H1 (cell line): Measurements from ENCODE around the gene RAD51B. TPM values are rescaled to one million over a fixed set of nuclear protein-coding genes. Genes with fewer than 3 reads are reported as not detected.

ENCODE experiments used
- CTCF ChIA-PET: fragments of 300-600 bp; sonication (Branson Sonifier 250); formaldehyde crosslinking; loops from one replicate; lab custom pipeline; 2021; ENCODE audit not compliant: partially characterized antibody; lab: Charles Lee
- POLR2A ChIA-PET: fragments of 300-600 bp; sonication (Branson Sonifier 250); formaldehyde crosslinking; loops from one replicate; lab custom pipeline; 2021; ENCODE audit warnings: inconsistent platforms; ENCODE audit not compliant: partially characterized antibody; lab: Charles Lee
- DNase-seq, 2 experiments: peaks; one replicate each; pipeline versions ENCODE4 v3.0.0 to v3.0.0-alpha.2; 2010 to 2022; ENCODE audit warnings: low spot score in 2 of 2, low read depth in 1 of 2, mixed read lengths in 1 of 2
- FAIRE-seq: peaks from 2 replicates; lab custom pipeline; 2011; peaks lifted over from hg19 to GRCh38; lab: Jason Lieb, UNC
- H2AFZ ChIP-seq: 2 replicates; pipeline ENCODE4 v1.8.1; 2012; ENCODE audit warnings: low read length, inconsistent platforms
- H2AK5ac ChIP-seq: 2 replicates; pipeline ENCODE4 v1.6.1; 2013; ENCODE audit warnings: low read depth, low read length
- H2BK120ac ChIP-seq: replicated peaks from 2 replicates; pipeline ENCODE3; 2013; ENCODE audit warnings: low read depth, low read length, inconsistent platforms
- H2BK12ac ChIP-seq: 2 replicates; pipeline ENCODE4 v1.6.1; 2013; ENCODE audit warnings: low read depth, low read length
- H2BK15ac ChIP-seq: 2 replicates; pipeline ENCODE4 v1.6.1; 2013; ENCODE audit warnings: low read length
- H2BK20ac ChIP-seq: 2 replicates; pipeline ENCODE4 v1.6.1; 2013; ENCODE audit warnings: low read length
- H2BK5ac ChIP-seq: 2 replicates; pipeline ENCODE4 v1.6.1; 2013; ENCODE audit warnings: low read depth, low read length
- H3K14ac ChIP-seq: 2 replicates; pipeline ENCODE4 v1.6.1; 2013; ENCODE audit warnings: inconsistent platforms; ENCODE audit not compliant: insufficient read length
- H3K18ac ChIP-seq: 2 replicates; pipeline ENCODE4 v1.6.1; 2013; ENCODE audit warnings: low read length; ENCODE audit errors: extremely low read depth
- H3K23ac ChIP-seq: 2 replicates; pipeline ENCODE4 v1.6.1; 2013; ENCODE audit warnings: inconsistent platforms; ENCODE audit not compliant: insufficient read length
- H3K23me2 ChIP-seq: 2 replicates; pipeline ENCODE4 v1.6.1; 2013; ENCODE audit warnings: low read depth, low read length
- H3K27ac ChIP-seq: 2 replicates; pipeline ENCODE4 v1.6.1; 2011; ENCODE audit warnings: low read depth, low read length, inconsistent platforms
- H3K27me3 ChIP-seq, 4 experiments: replicated peaks in 1 of 4; 1 replicate in 1 of 4; 2 replicates in 3 of 4; pipeline versions ENCODE4 v1.6.1 to v1.8.1; 2011 to 2013; ENCODE audit warnings: low read length in 3 of 4, mild to moderate bottlenecking in 3 of 4, inconsistent platforms in 2 of 4, mixed read lengths in 2 of 4, moderate library complexity in 1 of 4; ENCODE audit not compliant: control insufficient read depth in 3 of 4, insufficient read depth in 3 of 4; ENCODE audit errors: extremely low read depth in 1 of 4
- H3K36me3 ChIP-seq, 4 experiments: 2 replicates each; pipeline versions ENCODE4 v1.6.1 to v1.8.1; 2011 to 2013; ENCODE audit warnings: mild to moderate bottlenecking in 4 of 4, low read length in 3 of 4, moderate library complexity in 2 of 4, control low read depth in 1 of 4, inconsistent platforms in 1 of 4; ENCODE audit not compliant: insufficient read depth in 4 of 4, control insufficient read depth in 2 of 4
- H3K4ac ChIP-seq: replicated peaks from 2 replicates; pipeline ENCODE3; 2013; ENCODE audit warnings: low read length, low read depth, mixed read lengths, inconsistent platforms; ENCODE audit not compliant: insufficient read length
- H3K4me1 ChIP-seq, 4 experiments: replicated peaks in 1 of 4; 1 replicate in 1 of 4; 2 replicates in 3 of 4; pipeline versions ENCODE4 v1.6.1 to v1.8.1; 2011 to 2013; ENCODE audit warnings: low read length in 3 of 4, inconsistent platforms in 2 of 4, mixed read lengths in 1 of 4; ENCODE audit not compliant: insufficient read depth in 4 of 4, control insufficient read depth in 3 of 4
- H3K4me2 ChIP-seq, 2 experiments: 2 replicates each; pipeline versions ENCODE4 v1.6.1 to v1.8.1; 2011 to 2013; ENCODE audit warnings: low read depth in 2 of 2, low read length in 2 of 2, control low read depth in 1 of 2, inconsistent platforms in 1 of 2, mild to moderate bottlenecking in 1 of 2; ENCODE audit not compliant: insufficient read depth in 1 of 2
- H3K4me3 ChIP-seq, 4 experiments: fragments of 200-600, 300-600 bp in 1 of 4; sonication (generic), shearing (Covaris generic), sonication (Bioruptor Twin) in 1 of 4; 2 replicates each; pipeline versions ENCODE4 v1.5.1 to v1.8.1; 2011 to 2016; ENCODE audit warnings: low read length in 4 of 4, low read depth in 3 of 4, control low read depth in 2 of 4, inconsistent platforms in 2 of 4, mild to moderate bottlenecking in 2 of 4, mixed read lengths in 1 of 4, moderate library complexity in 1 of 4; ENCODE audit not compliant: insufficient read depth in 2 of 4; ENCODE audit errors: extremely low read depth in 1 of 4
- H3K56ac ChIP-seq: replicated peaks from 2 replicates; pipeline ENCODE3; 2013; ENCODE audit warnings: low read depth, mild to moderate bottlenecking, mixed read lengths, low read length, inconsistent platforms; ENCODE audit not compliant: insufficient read length
- H3K79me1 ChIP-seq: 2 replicates; pipeline ENCODE4 v1.6.1; 2013; ENCODE audit warnings: low read depth, low read length, control low read depth
- H3K79me2 ChIP-seq, 2 experiments: 2 replicates each; pipeline versions ENCODE4 v1.6.1 to v1.8.1; 2012 to 2013; ENCODE audit warnings: low read length in 2 of 2, mild to moderate bottlenecking in 2 of 2, inconsistent platforms in 1 of 2; ENCODE audit not compliant: insufficient read depth in 2 of 2, control insufficient read depth in 1 of 2
- H3K9ac ChIP-seq, 4 experiments: replicated peaks in 1 of 4; 1 replicate in 1 of 4; 2 replicates in 3 of 4; pipeline versions ENCODE4 v1.6.1 to v1.8.1; 2011 to 2013; ENCODE audit warnings: low read depth in 3 of 4, low read length in 3 of 4, control low read depth in 2 of 4, mild to moderate bottlenecking in 2 of 4, moderate library complexity in 2 of 4, inconsistent platforms in 1 of 4; ENCODE audit errors: extremely low read depth in 1 of 4
- H3K9me3 ChIP-seq, 2 experiments: 2 replicates each; pipeline versions ENCODE4 v1.6.1 to v1.8.1; 2012 to 2013; ENCODE audit warnings: mild to moderate bottlenecking in 2 of 2, moderate library complexity in 2 of 2, control low read depth in 1 of 2, inconsistent platforms in 1 of 2, low read depth in 1 of 2, low read length in 1 of 2, mixed read lengths in 1 of 2; ENCODE audit not compliant: insufficient read depth in 2 of 2
- H4K20me1 ChIP-seq, 2 experiments: replicated peaks in 1 of 2; 2 replicates each; pipeline versions ENCODE3 to v1.8.1; 2011 to 2013; ENCODE audit warnings: inconsistent platforms in 2 of 2, low read length in 2 of 2, mild to moderate bottlenecking in 1 of 2; ENCODE audit not compliant: insufficient read depth in 2 of 2, control insufficient read depth in 1 of 2
- H4K5ac ChIP-seq: 2 replicates; pipeline ENCODE4 v1.6.1; 2013; ENCODE audit warnings: low read length, low read depth, mixed read lengths, inconsistent platforms; ENCODE audit not compliant: insufficient read length
- H4K8ac ChIP-seq: 2 replicates; pipeline ENCODE4 v1.8.0; 2013; ENCODE audit warnings: mild to moderate bottlenecking, moderate library complexity, low read length, inconsistent platforms; ENCODE audit not compliant: insufficient read depth; ENCODE audit errors: extremely low read depth
- H4K91ac ChIP-seq: replicated peaks from 2 replicates; pipeline ENCODE3; 2013; ENCODE audit warnings: low read length, mixed read lengths, inconsistent platforms; ENCODE audit not compliant: insufficient read length
- CBX5 ChIP-seq: fragments of 300-800, 300-1000 bp; sonication (generic); IDR thresholded peaks from 2 replicates; pipeline ENCODE4 v1.7.1; 2016; ENCODE audit warnings: antibody characterized with exemption, low read length, low read depth
- EGR1 ChIP-seq: IDR thresholded peaks from 2 replicates; pipeline ENCODE4 v1.6.1; 2011; ENCODE audit warnings: low read depth, low read length, borderline replicate concordance
- JUND ChIP-seq: IDR thresholded peaks from 2 replicates; pipeline ENCODE4 v1.6.1; 2011; ENCODE audit warnings: mild to moderate bottlenecking, improper control_type of control experiment, low read length
- PHF8 ChIP-seq: fragments of 200-600 bp; sonication (generic); conservative IDR thresholded peaks from 2 replicates; pipeline ENCODE4 v1.7.1; 2012; ENCODE audit warnings: low read depth, mild to moderate bottlenecking, inconsistent platforms, low read length, moderate library complexity
- POLR2AphosphoS5 ChIP-seq: IDR thresholded peaks from 2 replicates; pipeline ENCODE4 v1.6.1; 2011; ENCODE audit warnings: low read depth, low read length
- SRF ChIP-seq: IDR thresholded peaks from 2 replicates; pipeline ENCODE4 v1.6.1; 2011; ENCODE audit warnings: mild to moderate bottlenecking, low read depth, low read length, moderate library complexity
- TAF1 ChIP-seq: IDR thresholded peaks from 2 replicates; pipeline ENCODE4 v1.6.1; 2011; ENCODE audit warnings: mild to moderate bottlenecking, low read depth, low read length
- WGBS, 2 experiments: shearing (Covaris generic) in 1 of 2; methylation state at CpG; one replicate each; pipeline versions ENCODE4 v1.1.6 to v1.1.7; 2013 to 2015; ENCODE audit warnings: low lambda C conversion rate in 2 of 2, mixed read lengths in 2 of 2, inconsistent platforms in 1 of 2, low coverage in 1 of 2, missing lambda C conversion rate in 1 of 2; ENCODE audit not compliant: insufficient replicate concordance in 2 of 2, insufficient coverage in 1 of 2, insufficient read length in 1 of 2; ENCODE audit errors: extremely low coverage in 1 of 2, missing lambda C conversion rate in 1 of 2; 5-methylcytosine and 5-hydroxymethylcytosine counted together
- polyA plus RNA-seq, 7 experiments: library from polyadenylated mRNA; depleted of rRNA in 3 of 7; stranded (reverse) in 5 of 7; unstranded in 2 of 7; fragments of >200 nt in 5 of 7; fragments of 200-250 nt in 2 of 7; gene quantifications; 1 replicate in 5 of 7; 2 replicates in 1 of 7; 4 replicates in 1 of 7; pipeline versions ENCODE4 v1.2.1 to v1.2.3, GENCODE V29; 2011 to 2013; ENCODE audit warnings: missing spikeins in 2 of 7, mixed read lengths in 2 of 7
- total RNA-seq: library from RNA; stranded (reverse); fragmentation: NEBNext Ultra II Directional; extraction: Animal tissue kit (Norgen Biotek cat#: 25700); gene quantifications from 2 replicates; pipeline ENCODE4 v1.2.1, GENCODE V29; 2021
- TF ChIP-seq, protein P1 (sequence below): IDR thresholded peaks from 2 replicates; pipeline ENCODE4 v1.6.1; 2012; ENCODE audit warnings: inconsistent platforms

RAD51B gene
- total and polyA plus RNA-seq, 2 of the 8 experiments (the other 6 are each of a cell fraction or from before 2014, with no cell fraction given): 3.9 to 14.9 TPM

DNA sequence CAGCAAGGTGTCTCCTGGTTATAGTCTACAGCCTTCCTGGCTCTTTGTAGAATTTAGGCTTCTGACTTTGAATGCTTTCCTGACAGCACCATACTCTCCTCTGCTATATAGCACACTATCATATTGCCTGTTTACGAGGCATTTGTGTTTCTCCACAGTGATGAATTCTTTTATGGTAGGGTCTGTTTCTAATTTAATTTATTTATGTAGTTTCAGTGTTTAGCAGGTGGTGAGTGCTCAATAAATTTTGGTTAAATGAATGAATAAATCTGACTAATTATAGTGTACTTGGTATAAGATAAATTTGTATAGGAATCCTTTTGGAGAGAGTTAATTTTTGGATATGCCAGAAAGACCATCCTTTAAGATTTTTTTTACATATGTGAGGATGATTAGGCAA, 115.3 kb downstream of the RAD51B start:
- peak overlapping the region; percentile 6 for H4K5ac ChIP-seq

More for the DNA sequence above, 115.3 kb downstream of the RAD51B start:
- H4K20me1 ChIP-seq: no peaks in the 10 kb centered on the region
- no peak overlapping the region for H4K8ac ChIP-seq
- no peaks in the 10 kb centered on the region for H3K27me3 ChIP-seq
- 0 out of 2 replicates have a peak overlapping the region, but pooled peaks have one; percentile 71 for H2AK5ac ChIP-seq
- H3K36me3 ChIP-seq: no peaks in the 10 kb centered on the region
- TF ChIP-seq, protein P1, sequence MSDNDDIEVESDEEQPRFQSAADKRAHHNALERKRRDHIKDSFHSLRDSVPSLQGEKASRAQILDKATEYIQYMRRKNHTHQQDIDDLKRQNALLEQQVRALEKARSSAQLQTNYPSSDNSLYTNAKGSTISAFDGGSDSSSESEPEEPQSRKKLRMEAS: no peak
- no peak for TF ChIP-seq POLR2AphosphoS5
- TF ChIP-seq EGR1: no peak
- TF ChIP-seq SRF: no peak
- no peak for TF ChIP-seq CBX5
- TF ChIP-seq PHF8: no peak
- no peak for TF ChIP-seq TAF1
- TF ChIP-seq JUND: no peak
- H3K9me3 ChIP-seq: peaks cover 2 to 3% of the 10 kb centered on the region in 2 experiments; a peak in 2 of 4 replicates
- no peak overlapping the region for H3K14ac ChIP-seq
- no peaks in the 10 kb centered on the region for H3K79me1 ChIP-seq
- no peak overlapping the region for H2AFZ ChIP-seq
- H3K23me2 ChIP-seq: no peaks in the 10 kb centered on the region; the same call in 1 of the 2 replicates
- H3K9ac ChIP-seq: no peak overlapping the region
- peak overlapping the region; percentile 75 for H3K56ac ChIP-seq
- peak overlapping the region; percentile 96; the same call in 1 of the 2 replicates for H2BK5ac ChIP-seq
- peak; percentile 45 for FAIRE-seq
- H3K79me2 ChIP-seq: no peaks in the 10 kb centered on the region
- no peak overlapping the region for H2BK12ac ChIP-seq
- no peak for DNase-seq
- CTCF ChIA-PET: interaction anchor here (0.7 to 2.5 kb wide), 7 partner anchors 16 to 793 kb away, joined by 3 to 16 read pairs (median 4); no protein-coding TSS in a partner anchor
- H3K4me3 ChIP-seq: peak overlapping the region in 1 of 4 experiments; percentile 31; a peak in 2 of 8 replicates
- WGBS, 2 experiments: 81% methylated on average over 1 of the region's 1 CpG; no CpG with 5 or more reads in 1 of the 2 experiments
- peaks cover 5 to 18% (median 14%) of the 10 kb centered on the region in 4 experiments; a peak in 5 of 7 replicates for H3K4me1 ChIP-seq
- H3K18ac ChIP-seq: peak overlapping the region; percentile 93
- peak overlapping the region; percentile 98 for H2BK120ac ChIP-seq
- no peak overlapping the region for H3K23ac ChIP-seq
- H4K91ac ChIP-seq: peak overlapping the region; percentile 88
- peak overlapping the region; percentile 29 to 52 for H3K4me2 ChIP-seq
- peak overlapping the region; percentile 77 for H2BK20ac ChIP-seq
- peak overlapping the region; percentile 73 for H3K4ac ChIP-seq
- no peak overlapping the region for H3K27ac ChIP-seq
- no peak overlapping the region for H2BK15ac ChIP-seq
- POLR2A ChIA-PET: interaction anchor here (1.2 to 1.6 kb wide), 3 partner anchors 855 to 858 kb away, joined by 3 to 5 read pairs (median 4); partner anchors contain the start of gene ZFP36L1
